PC-3 (cell line): ENCODE results near the gene NAALADL1. TPM values are rescaled to one million over a fixed set of nuclear protein-coding genes. Genes with fewer than 3 reads are reported as not detected.

Experiments used
- ATAC-seq: fragments of 200-7000 bp; cut with Tn5 transposase; 2 replicates; pipeline ENCODE4 v1.9.1; 2020; ENCODE audit warnings: mild to moderate bottlenecking, moderate library complexity
- BruUV-seq: library from RNA; stranded (reverse); fragments of 400-500 nt; replicated peaks from 2 replicates; lab custom pipeline; 2021; lab: Mats Ljungman, UMichigan
- CTCF ChIA-PET: fragments of 300-600 bp; sonication (Branson Sonifier 250); formaldehyde crosslinking; loops from one replicate; lab custom pipeline; 2022; ENCODE audit warnings: antibody characterized with exemption; lab: Charles Lee
- POLR2A ChIA-PET: fragments of 300-600 bp; sonication (Branson Sonifier 250); formaldehyde crosslinking; loops from one replicate; lab custom pipeline; 2022; ENCODE audit warnings: antibody characterized with exemption; ENCODE audit not compliant: unreplicated experiment; lab: Charles Lee
- DNase-seq: peaks from one replicate; pipeline ENCODE4 v3.0.0-alpha.2; 2015
- H2AFZ ChIP-seq: fragments of 300-600 bp; sonication (generic); 2 replicates; pipeline ENCODE4 v1.6.0; 2016; ENCODE audit warnings: antibody characterized with exemption, low read length
- H3F3A ChIP-seq: fragments of 300-600 bp; sonication (generic); one replicate; pipeline ENCODE4 v1.6.0; 2017; ENCODE audit warnings: antibody characterized with exemption, low read length, control low read depth, mild to moderate bottlenecking; ENCODE audit not compliant: unreplicated experiment
- H3K27ac ChIP-seq: fragments of 300-600 bp; sonication (generic); 2 replicates; pipeline ENCODE4 v1.5.1; 2016; ENCODE audit warnings: mild to moderate bottlenecking, low read length
- H3K27me3 ChIP-seq: fragments of 300-600 bp; sonication (generic); 2 replicates; pipeline ENCODE4 v1.6.1; 2016; ENCODE audit warnings: low read length, mixed read lengths
- H3K36me3 ChIP-seq: fragments of 300-600 bp; sonication (generic); 2 replicates; pipeline ENCODE4 v1.6.1; 2016; ENCODE audit warnings: low read depth, mixed run types, low read length, mixed read lengths
- H3K4me1 ChIP-seq: fragments of 300-600 bp; sonication (generic); 2 replicates; pipeline ENCODE4 v1.5.1; 2016; ENCODE audit warnings: low read length; ENCODE audit not compliant: insufficient read depth
- H3K4me2 ChIP-seq: fragments of 300-600 bp; sonication (generic); 2 replicates; pipeline ENCODE4 v1.6.0; 2016; ENCODE audit warnings: low read length
- H3K4me3 ChIP-seq: fragments of 300-600 bp; sonication (generic); 2 replicates; pipeline ENCODE4 v1.5.1; 2016; ENCODE audit warnings: mild to moderate bottlenecking, low read length, mixed read lengths
- H3K79me2 ChIP-seq: fragments of 300-600 bp; sonication (generic); 2 replicates; pipeline ENCODE4 v1.6.1; 2017; ENCODE audit warnings: low read length, mixed read lengths
- H3K9ac ChIP-seq: fragments of 300-600 bp; sonication (generic); 2 replicates; pipeline ENCODE4 v1.6.0; 2016; ENCODE audit warnings: mild to moderate bottlenecking, low read length
- H3K9me2 ChIP-seq: fragments of 300-600 bp; sonication (generic); replicated peaks from 2 replicates; pipeline ENCODE4 v1.6.1; 2016; ENCODE audit warnings: mixed run types, low read length, mixed read lengths
- H3K9me3 ChIP-seq: fragments of 300-600 bp; sonication (generic); 2 replicates; pipeline ENCODE4 v1.6.1; 2016; ENCODE audit warnings: low read length, mixed read lengths
- H4K20me1 ChIP-seq: fragments of 300-600 bp; sonication (generic); 2 replicates; pipeline ENCODE4 v1.6.1; 2016; ENCODE audit warnings: low read length, mixed read lengths
- CTCF ChIP-seq: fragments of 300-600 bp; sonication (generic); conservative IDR thresholded peaks from 2 replicates; pipeline ENCODE4 v1.5.1; 2017; ENCODE audit warnings: antibody characterized with exemption, low read depth, mild to moderate bottlenecking, low read length
- EZH2 ChIP-seq: fragments of 300-600 bp; sonication (generic); IDR thresholded peaks from one replicate; pipeline ENCODE4 v1.6.1; 2017; ENCODE audit warnings: antibody characterized with exemption, mild to moderate bottlenecking, low read length; ENCODE audit not compliant: unreplicated experiment
- EZH2phosphoT487 ChIP-seq: fragments of 300-600 bp; sonication (generic); IDR thresholded peaks from 2 replicates; pipeline ENCODE4 v1.6.1; 2018; ENCODE audit warnings: mild to moderate bottlenecking, antibody characterized with exemption, low read length, borderline replicate concordance
- intact Hi-C: fragments of 100-400 bp; cut with micrococcal nuclease; formaldehyde crosslinking; loops from 2 replicates; pipeline ENCODE4 v1.9.0; 2023
- total RNA-seq: library from RNA; depleted of rRNA; stranded (reverse); fragments of >200 nt; gene quantifications from 2 replicates; pipeline ENCODE4 v1.2.3, GENCODE V29; 2014

Gene NAALADL1
- total RNA-seq, 1 experiment from 2014 or later = 0.47 TPM

- no peak overlapping the region for H3K4me2 ChIP-seq
Observed at GRCh38 chr11:65017937-65018336, 40.4 kb downstream of the NAALADL1 start.

DNA sequence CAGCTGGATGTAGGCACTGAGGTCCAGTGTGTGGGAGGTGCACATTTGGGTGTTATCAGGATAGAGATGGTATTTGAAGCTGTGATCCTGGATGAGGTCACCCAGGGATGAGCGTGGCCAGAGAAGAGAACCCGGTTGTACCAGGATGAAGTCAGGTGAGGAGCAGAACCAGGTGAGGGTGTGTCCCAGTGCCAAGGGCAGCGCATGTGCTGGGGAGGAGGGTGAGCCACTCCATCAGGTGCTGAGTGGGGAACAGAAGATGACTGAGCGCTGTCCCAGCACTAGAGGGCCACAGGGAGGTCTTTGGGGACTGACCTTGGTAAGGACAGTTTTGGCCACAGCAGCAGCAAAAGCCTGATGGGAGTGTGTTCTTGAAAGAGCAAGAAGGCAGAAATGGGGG is 41.6 kb downstream of the NAALADL1 start:
- H3K27ac ChIP-seq = no peak overlapping the region
- no peak overlapping the region for H3K9ac ChIP-seq
- no TSS peak for BruUV-seq
- no peaks in the 10 kb centered on the region for H3K27me3 ChIP-seq
- no peaks in the 10 kb centered on the region for H3F3A ChIP-seq
- ATAC-seq (no peak), DNase-seq (no peak)
- no peaks in the 10 kb centered on the region for H3K9me3 ChIP-seq
- peaks cover 10% of the 10 kb centered on the region for H3K79me2 ChIP-seq
- POLR2A ChIA-PET = no interaction called here
- H3K36me3 ChIP-seq = no peaks in the 10 kb centered on the region
- CTCF ChIA-PET = no interaction called here
- no peak overlapping the region for H3K4me2 ChIP-seq
- intact Hi-C loops = no loop called here
- no peak overlapping the region for H2AFZ ChIP-seq
- H3K4me1 ChIP-seq = peaks cover 14% of the 10 kb centered on the region
- H4K20me1 ChIP-seq = no peaks in the 10 kb centered on the region
- no peak overlapping the region for H3K4me3 ChIP-seq
- TF ChIP-seq EZH2phosphoT487 (no peak), CTCF (no peak), EZH2 (no peak)
- H3K9me2 ChIP-seq = no peaks in the 10 kb centered on the region

More at GRCh38 chr11:65017937-65018336, 40.4 kb downstream of the NAALADL1 start:
- TF ChIP-seq CTCF (no peak), EZH2phosphoT487 (no peak), EZH2 (no peak)
- Histone ChIP-seq H3K9ac (no peak overlapping the region), H3K9me2 (no peaks in the 10 kb centered on the region), H3K36me3 (no peaks in the 10 kb centered on the region), H3K4me1 (peaks cover 12% of the 10 kb centered on the region), H2AFZ (no peak overlapping the region), H3K27me3 (no peaks in the 10 kb centered on the region), H3K27ac (no peak overlapping the region), H3F3A (no peaks in the 10 kb centered on the region), H4K20me1 (no peaks in the 10 kb centered on the region), H3K4me3 (no peak overlapping the region), H3K9me3 (no peaks in the 10 kb centered on the region), H3K79me2 (peaks cover 10% of the 10 kb centered on the region)
- ATAC-seq = no peak
- intact Hi-C loops = no loop called here
- no TSS peak for BruUV-seq
- ChIA-PET CTCF (no interaction called here), POLR2A (no interaction called here)
- no peak for DNase-seq

- H3K79me2 ChIP-seq = peaks cover 10% of the 10 kb centered on the region
- ChIA-PET CTCF (interaction anchor here (0.6 to 1.2 kb wide), 4 partner anchors 49 to 345 kb away, joined by 3 to 8 read pairs (median 4); no protein-coding TSS in a partner anchor), POLR2A (interaction anchor here (0.5 kb wide), 1 partner anchor 141 kb away, joined by 14 read pairs; no protein-coding TSS in a partner anchor)
- H3K27ac ChIP-seq = peak overlapping the region; percentile 72; the same call in 1 of the 2 replicates
- H4K20me1 ChIP-seq = no peaks in the 10 kb centered on the region
- no peaks in the 10 kb centered on the region for H3K9me3 ChIP-seq
- DNase-seq (no peak), ATAC-seq (peak; percentile 14)
- H3K4me2 ChIP-seq = peak overlapping the region; percentile 96
- no peaks in the 10 kb centered on the region for H3F3A ChIP-seq
- intact Hi-C loops = loop anchor here (1.0 to 5.0 kb wide), 3 partner anchors 63 to 97 kb away; partner anchors contain the start of genes ATG2A and PPP2R5B
- peaks cover 14% of the 10 kb centered on the region for H3K4me1 ChIP-seq
- peak overlapping the region; percentile 74 for H3K4me3 ChIP-seq
- H3K27me3 ChIP-seq = no peaks in the 10 kb centered on the region
- no peak for TF ChIP-seq EZH2
- no peak for TF ChIP-seq EZH2phosphoT487
- TF ChIP-seq CTCF = no peak
- peak overlapping the region; percentile 99 for H2AFZ ChIP-seq
- no peaks in the 10 kb centered on the region for H3K9me2 ChIP-seq
- no TSS peak for BruUV-seq
- no peaks in the 10 kb centered on the region for H3K36me3 ChIP-seq
- H3K9ac ChIP-seq = peak overlapping the region; percentile 78
Observed at GRCh38 chr11:65014726-65015227, 43.6 kb downstream of the NAALADL1 start.
